ENCODE data around the gene CFAP20. TPM values are rescaled to one million over a fixed set of nuclear protein-coding genes. Genes with fewer than 3 reads are reported as not detected.

The CFAP20 gene
- total and polyA plus RNA-seq, 2 experiments from 2014 or later = 71.6 to 74.6 TPM

- Histone ChIP-seq H3K4me3 (no peak overlapping the region), H2AFZ (no peak overlapping the region), H4K20me1 (ENCODE audit: insufficient read depth, poor library complexity, severe bottlenecking) (no peaks in the 10 kb centered on the region), H3K27me3 (no peaks in the 10 kb centered on the region), H3K9me2 (replicated peaks; ENCODE audit: insufficient read depth) (no peaks in the 10 kb centered on the region), H3K4me2 (no peak overlapping the region), H3K9me3 (ENCODE audit: low read depth) (no peaks in the 10 kb centered on the region), H3K4me1 (ENCODE audit: insufficient read depth) (no peaks in the 10 kb centered on the region), H3K27ac (no peak overlapping the region), H3K79me2 (no peaks in the 10 kb centered on the region), H3K36me3 (replicated peaks; ENCODE audit: insufficient read depth, low read depth) (peaks cover 3% of the 10 kb centered on the region)
- 97% methylated on average over 2 of the region's 2 CpGs for WGBS (ENCODE audit: low lambda C conversion rate, missing lambda C conversion rate)
- DNase-seq (ENCODE audit: low spot score) = no peak
- no peak for TF ChIP-seq EZH2phosphoT487 (IDR thresholded peaks at IDR 0.05; ENCODE audit: low read depth, severe bottlenecking, unreplicated experiment)
- TF ChIP-seq EZH2 (IDR thresholded peaks at IDR 0.05; ENCODE audit: borderline replicate concordance) = no peak
- TF ChIP-seq, protein P1, sequence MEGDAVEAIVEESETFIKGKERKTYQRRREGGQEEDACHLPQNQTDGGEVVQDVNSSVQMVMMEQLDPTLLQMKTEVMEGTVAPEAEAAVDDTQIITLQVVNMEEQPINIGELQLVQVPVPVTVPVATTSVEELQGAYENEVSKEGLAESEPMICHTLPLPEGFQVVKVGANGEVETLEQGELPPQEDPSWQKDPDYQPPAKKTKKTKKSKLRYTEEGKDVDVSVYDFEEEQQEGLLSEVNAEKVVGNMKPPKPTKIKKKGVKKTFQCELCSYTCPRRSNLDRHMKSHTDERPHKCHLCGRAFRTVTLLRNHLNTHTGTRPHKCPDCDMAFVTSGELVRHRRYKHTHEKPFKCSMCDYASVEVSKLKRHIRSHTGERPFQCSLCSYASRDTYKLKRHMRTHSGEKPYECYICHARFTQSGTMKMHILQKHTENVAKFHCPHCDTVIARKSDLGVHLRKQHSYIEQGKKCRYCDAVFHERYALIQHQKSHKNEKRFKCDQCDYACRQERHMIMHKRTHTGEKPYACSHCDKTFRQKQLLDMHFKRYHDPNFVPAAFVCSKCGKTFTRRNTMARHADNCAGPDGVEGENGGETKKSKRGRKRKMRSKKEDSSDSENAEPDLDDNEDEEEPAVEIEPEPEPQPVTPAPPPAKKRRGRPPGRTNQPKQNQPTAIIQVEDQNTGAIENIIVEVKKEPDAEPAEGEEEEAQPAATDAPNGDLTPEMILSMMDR (IDR thresholded peaks at IDR 0.05; ENCODE audit: poor library complexity) = no peak
Measured at GRCh38 chr16:58170223-58170622, 41.0 kb upstream of the CFAP20 start.

GRCh38 chr16:58160855-58161254 is 31.7 kb upstream of the CFAP20 start:
- Histone ChIP-seq H3K79me2 (no peaks in the 10 kb centered on the region), H3K27ac (no peak overlapping the region), H3K9me3 (ENCODE audit: low read depth) (no peaks in the 10 kb centered on the region), H3K27me3 (no peaks in the 10 kb centered on the region), H3K4me3 (no peak overlapping the region), H3K4me1 (ENCODE audit: insufficient read depth) (no peaks in the 10 kb centered on the region), H3K36me3 (replicated peaks; ENCODE audit: insufficient read depth, low read depth) (no peaks in the 10 kb centered on the region), H3K9me2 (replicated peaks; ENCODE audit: insufficient read depth) (no peaks in the 10 kb centered on the region), H2AFZ (no peak overlapping the region), H4K20me1 (ENCODE audit: insufficient read depth, poor library complexity, severe bottlenecking) (no peaks in the 10 kb centered on the region), H3K4me2 (no peak overlapping the region)
- 80% methylated on average over 3 of the region's 3 CpGs for WGBS (ENCODE audit: low lambda C conversion rate, missing lambda C conversion rate)
- DNase-seq (ENCODE audit: low spot score) = no peak
- TF ChIP-seq, protein P1 (IDR thresholded peaks at IDR 0.05; ENCODE audit: poor library complexity) = no peak
- TF ChIP-seq EZH2phosphoT487 (IDR thresholded peaks at IDR 0.05; ENCODE audit: low read depth, severe bottlenecking, unreplicated experiment) (no peak), EZH2 (IDR thresholded peaks at IDR 0.05; ENCODE audit: borderline replicate concordance) (no peak)

DNA sequence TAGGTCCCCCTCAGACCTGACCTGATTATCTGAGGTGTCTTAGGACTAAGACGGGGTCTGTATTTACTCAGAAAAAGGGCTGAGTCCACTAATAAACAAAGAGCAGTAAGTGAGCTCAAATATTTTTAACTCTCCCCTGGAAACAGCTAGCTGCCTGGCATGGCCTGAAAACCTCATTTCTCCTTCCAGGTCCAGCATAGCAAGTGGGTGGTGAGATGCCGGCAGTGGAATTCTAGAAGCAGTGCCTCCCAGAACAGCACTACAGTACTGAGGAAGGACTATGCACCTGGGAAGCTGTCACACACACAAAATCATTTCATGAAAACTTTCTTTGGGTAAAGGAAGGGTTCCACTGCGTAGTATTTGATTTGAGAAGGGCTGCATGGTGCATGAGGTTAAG is 29.5 kb upstream of the CFAP20 start:
- no peak overlapping the region for H2AFZ ChIP-seq
- no peaks in the 10 kb centered on the region for H3K9me2 ChIP-seq (replicated peaks; ENCODE audit: insufficient read depth)
- WGBS (ENCODE audit: low lambda C conversion rate, missing lambda C conversion rate) = 72% methylated on average over 3 of the region's 3 CpGs
- H3K9me3 ChIP-seq (ENCODE audit: low read depth) = no peaks in the 10 kb centered on the region
- TF ChIP-seq EZH2phosphoT487 (IDR thresholded peaks at IDR 0.05; ENCODE audit: low read depth, severe bottlenecking, unreplicated experiment) = no peak
- TF ChIP-seq EZH2 (IDR thresholded peaks at IDR 0.05; ENCODE audit: borderline replicate concordance) = no peak
- TF ChIP-seq, protein P1 (IDR thresholded peaks at IDR 0.05; ENCODE audit: poor library complexity) = no peak
- no peaks in the 10 kb centered on the region for H3K27me3 ChIP-seq
- no peak overlapping the region for H3K27ac ChIP-seq
- no peaks in the 10 kb centered on the region for H4K20me1 ChIP-seq (ENCODE audit: insufficient read depth, poor library complexity, severe bottlenecking)
- no peaks in the 10 kb centered on the region for H3K4me1 ChIP-seq (ENCODE audit: insufficient read depth)
- no peaks in the 10 kb centered on the region for H3K36me3 ChIP-seq (replicated peaks; ENCODE audit: insufficient read depth, low read depth)
- no peak for DNase-seq (ENCODE audit: low spot score)
- no peak overlapping the region for H3K4me3 ChIP-seq
- no peak overlapping the region for H3K4me2 ChIP-seq
- H3K79me2 ChIP-seq = no peaks in the 10 kb centered on the region
